PC-3 (cell line): Measurements from ENCODE around the gene ALKBH5. TPM values are rescaled to one million over a fixed set of nuclear protein-coding genes. Genes with fewer than 3 reads are reported as not detected.

Experiments
- ATAC-seq: fragments of 200-7000 bp; cut with Tn5 transposase; 2 replicates; pipeline ENCODE4 v1.9.1; 2020; ENCODE audit warnings: mild to moderate bottlenecking, moderate library complexity
- BruUV-seq: library from RNA; stranded (reverse); fragments of 400-500 nt; replicated peaks from 2 replicates; lab custom pipeline; 2021; lab: Mats Ljungman, UMichigan
- CTCF ChIA-PET: fragments of 300-600 bp; sonication (Branson Sonifier 250); formaldehyde crosslinking; loops from one replicate; lab custom pipeline; 2022; ENCODE audit warnings: antibody characterized with exemption; lab: Charles Lee
- POLR2A ChIA-PET: fragments of 300-600 bp; sonication (Branson Sonifier 250); formaldehyde crosslinking; loops from one replicate; lab custom pipeline; 2022; ENCODE audit warnings: antibody characterized with exemption; ENCODE audit not compliant: unreplicated experiment; lab: Charles Lee
- DNase-seq: peaks from one replicate; pipeline ENCODE4 v3.0.0-alpha.2; 2015
- H2AFZ ChIP-seq: fragments of 300-600 bp; sonication (generic); 2 replicates; pipeline ENCODE4 v1.6.0; 2016; ENCODE audit warnings: antibody characterized with exemption, low read length
- H3F3A ChIP-seq: fragments of 300-600 bp; sonication (generic); one replicate; pipeline ENCODE4 v1.6.0; 2017; ENCODE audit warnings: antibody characterized with exemption, low read length, control low read depth, mild to moderate bottlenecking; ENCODE audit not compliant: unreplicated experiment
- H3K27ac ChIP-seq: fragments of 300-600 bp; sonication (generic); 2 replicates; pipeline ENCODE4 v1.5.1; 2016; ENCODE audit warnings: mild to moderate bottlenecking, low read length
- H3K27me3 ChIP-seq: fragments of 300-600 bp; sonication (generic); 2 replicates; pipeline ENCODE4 v1.6.1; 2016; ENCODE audit warnings: low read length, mixed read lengths
- H3K36me3 ChIP-seq: fragments of 300-600 bp; sonication (generic); 2 replicates; pipeline ENCODE4 v1.6.1; 2016; ENCODE audit warnings: low read depth, mixed run types, low read length, mixed read lengths
- H3K4me1 ChIP-seq: fragments of 300-600 bp; sonication (generic); 2 replicates; pipeline ENCODE4 v1.5.1; 2016; ENCODE audit warnings: low read length; ENCODE audit not compliant: insufficient read depth
- H3K4me2 ChIP-seq: fragments of 300-600 bp; sonication (generic); 2 replicates; pipeline ENCODE4 v1.6.0; 2016; ENCODE audit warnings: low read length
- H3K4me3 ChIP-seq: fragments of 300-600 bp; sonication (generic); 2 replicates; pipeline ENCODE4 v1.5.1; 2016; ENCODE audit warnings: mild to moderate bottlenecking, low read length, mixed read lengths
- H3K79me2 ChIP-seq: fragments of 300-600 bp; sonication (generic); 2 replicates; pipeline ENCODE4 v1.6.1; 2017; ENCODE audit warnings: low read length, mixed read lengths
- H3K9ac ChIP-seq: fragments of 300-600 bp; sonication (generic); 2 replicates; pipeline ENCODE4 v1.6.0; 2016; ENCODE audit warnings: mild to moderate bottlenecking, low read length
- H3K9me2 ChIP-seq: fragments of 300-600 bp; sonication (generic); replicated peaks from 2 replicates; pipeline ENCODE4 v1.6.1; 2016; ENCODE audit warnings: mixed run types, low read length, mixed read lengths
- H3K9me3 ChIP-seq: fragments of 300-600 bp; sonication (generic); 2 replicates; pipeline ENCODE4 v1.6.1; 2016; ENCODE audit warnings: low read length, mixed read lengths
- H4K20me1 ChIP-seq: fragments of 300-600 bp; sonication (generic); 2 replicates; pipeline ENCODE4 v1.6.1; 2016; ENCODE audit warnings: low read length, mixed read lengths
- CTCF ChIP-seq: fragments of 300-600 bp; sonication (generic); conservative IDR thresholded peaks from 2 replicates; pipeline ENCODE4 v1.5.1; 2017; ENCODE audit warnings: antibody characterized with exemption, low read depth, mild to moderate bottlenecking, low read length
- EZH2 ChIP-seq: fragments of 300-600 bp; sonication (generic); IDR thresholded peaks from one replicate; pipeline ENCODE4 v1.6.1; 2017; ENCODE audit warnings: antibody characterized with exemption, mild to moderate bottlenecking, low read length; ENCODE audit not compliant: unreplicated experiment
- EZH2phosphoT487 ChIP-seq: fragments of 300-600 bp; sonication (generic); IDR thresholded peaks from 2 replicates; pipeline ENCODE4 v1.6.1; 2018; ENCODE audit warnings: mild to moderate bottlenecking, antibody characterized with exemption, low read length, borderline replicate concordance
- intact Hi-C: fragments of 100-400 bp; cut with micrococcal nuclease; formaldehyde crosslinking; loops from 2 replicates; pipeline ENCODE4 v1.9.0; 2023
- total RNA-seq: library from RNA; depleted of rRNA; stranded (reverse); fragments of >200 nt; gene quantifications from 2 replicates; pipeline ENCODE4 v1.2.3, GENCODE V29; 2014

The ALKBH5 gene
- total RNA-seq, 1 experiment from 2014 or later = 207 TPM

DNA sequence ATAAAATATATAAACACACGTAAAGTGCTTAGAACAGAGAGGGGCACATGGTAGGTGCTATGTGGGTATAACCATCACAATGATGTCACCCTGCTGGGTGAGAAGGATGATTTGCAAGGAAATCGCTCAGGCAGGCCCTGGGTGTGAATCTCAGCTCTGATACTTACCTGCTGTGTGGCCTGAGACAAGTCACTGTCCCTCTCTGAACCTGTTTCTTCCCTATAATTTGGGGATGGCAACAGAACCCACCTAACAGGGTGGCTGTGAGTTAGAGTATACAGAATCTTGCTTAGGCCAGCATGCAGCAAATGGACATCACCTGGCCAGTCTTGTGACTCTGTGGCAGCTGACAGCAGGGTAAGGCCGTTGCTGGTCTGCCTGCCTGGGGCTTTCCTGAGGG, 36.6 kb upstream of the ALKBH5 start:
- no peaks in the 10 kb centered on the region for H3K9me2 ChIP-seq
- H3K4me2 ChIP-seq = no peak overlapping the region
- POLR2A ChIA-PET = no interaction called here
- TF ChIP-seq CTCF (no peak), EZH2 (no peak), EZH2phosphoT487 (no peak)
- H3K4me1 ChIP-seq = no peaks in the 10 kb centered on the region
- no peak overlapping the region for H3K9ac ChIP-seq
- no peak overlapping the region for H3K27ac ChIP-seq
- H3K4me3 ChIP-seq = no peak overlapping the region
- no peak for ATAC-seq
- no peaks in the 10 kb centered on the region for H3K27me3 ChIP-seq
- no TSS peak for BruUV-seq
- no peaks in the 10 kb centered on the region for H3F3A ChIP-seq
- no peaks in the 10 kb centered on the region for H3K79me2 ChIP-seq
- DNase-seq = no peak
- no peak overlapping the region for H2AFZ ChIP-seq
- no peaks in the 10 kb centered on the region for H3K9me3 ChIP-seq
- CTCF ChIA-PET = no interaction called here
- no peaks in the 10 kb centered on the region for H3K36me3 ChIP-seq
- intact Hi-C loops = no loop called here
- H4K20me1 ChIP-seq = no peaks in the 10 kb centered on the region

GRCh38 chr17:18148586-18148985, 35.0 kb upstream of the ALKBH5 start:
- BruUV-seq = no TSS peak
- Histone ChIP-seq H3F3A (no peaks in the 10 kb centered on the region), H2AFZ (no peak overlapping the region), H3K4me1 (no peaks in the 10 kb centered on the region), H4K20me1 (no peaks in the 10 kb centered on the region), H3K9ac (no peak overlapping the region), H3K4me2 (no peak overlapping the region), H3K4me3 (no peak overlapping the region), H3K79me2 (no peaks in the 10 kb centered on the region), H3K27me3 (no peaks in the 10 kb centered on the region), H3K27ac (no peak overlapping the region), H3K9me3 (no peaks in the 10 kb centered on the region), H3K36me3 (no peaks in the 10 kb centered on the region), H3K9me2 (no peaks in the 10 kb centered on the region)
- ATAC-seq (no peak), DNase-seq (no peak)
- intact Hi-C loops = no loop called here
- CTCF ChIA-PET = no interaction called here
- POLR2A ChIA-PET = no interaction called here
- TF ChIP-seq EZH2 (no peak), CTCF (no peak), EZH2phosphoT487 (no peak)

DNA sequence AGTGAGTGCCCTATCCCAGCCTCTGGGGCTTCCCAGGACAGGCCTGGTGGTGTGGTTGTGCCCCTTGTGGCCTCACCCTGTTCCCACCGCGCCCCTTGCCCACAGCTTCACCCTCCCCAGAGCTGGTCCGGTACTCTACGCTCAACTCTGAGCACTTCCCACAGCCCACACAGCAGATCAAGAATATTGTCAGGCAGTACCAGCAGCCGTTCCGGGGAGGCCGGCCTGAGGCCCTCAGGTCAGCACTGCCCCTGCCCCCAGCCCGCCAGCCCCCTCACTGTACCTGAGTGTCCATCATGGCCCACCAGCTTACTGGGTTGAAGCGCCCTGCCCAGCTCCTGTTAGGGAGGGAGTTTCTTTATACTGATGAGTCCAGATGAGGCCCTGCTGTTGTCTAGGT, 32.3 kb upstream of the ALKBH5 start:
- no peak for ATAC-seq
- no peak overlapping the region for H2AFZ ChIP-seq
- ChIA-PET CTCF (no interaction called here), POLR2A (no interaction called here)
- H3K9me3 ChIP-seq = no peaks in the 10 kb centered on the region
- intact Hi-C loops = no loop called here
- no peak overlapping the region for H3K4me2 ChIP-seq
- no peaks in the 10 kb centered on the region for H4K20me1 ChIP-seq
- H3F3A ChIP-seq = no peaks in the 10 kb centered on the region
- H3K4me3 ChIP-seq = no peak overlapping the region
- no peaks in the 10 kb centered on the region for H3K27me3 ChIP-seq
- H3K79me2 ChIP-seq = no peaks in the 10 kb centered on the region
- DNase-seq = no peak
- BruUV-seq = no TSS peak
- TF ChIP-seq EZH2phosphoT487 = no peak
- no peak for TF ChIP-seq CTCF
- TF ChIP-seq EZH2 = no peak
- H3K9me2 ChIP-seq = no peaks in the 10 kb centered on the region
- H3K36me3 ChIP-seq = no peaks in the 10 kb centered on the region
- no peaks in the 10 kb centered on the region for H3K4me1 ChIP-seq
- no peak overlapping the region for H3K9ac ChIP-seq
- no peak overlapping the region for H3K27ac ChIP-seq
